Fibroblast of lung (primary cell): ENCODE results near the gene LHFPL4. TPM values are rescaled to one million over a fixed set of nuclear protein-coding genes. Genes with fewer than 3 reads are reported as not detected.

Experiments
- DNase-seq, 2 donors: peaks; one replicate each; pipeline versions ENCODE4 v3.0.0 to v3.0.0-alpha.2; 2010; ENCODE audit warnings: low read depth in 2 of 2
- H2AFZ ChIP-seq: 2 replicates; pipeline ENCODE4 v1.5.1; 2012; ENCODE audit warnings: low read length, control low read depth, inconsistent platforms
- H3K27ac ChIP-seq: 2 replicates; pipeline ENCODE4 v1.5.1; 2011; ENCODE audit warnings: low read length, control low read depth; ENCODE audit not compliant: insufficient read depth
- H3K27me3 ChIP-seq: 2 replicates; pipeline ENCODE4 v1.5.1; 2011; ENCODE audit warnings: mild to moderate bottlenecking, low read length; ENCODE audit not compliant: control insufficient read depth, insufficient read depth
- H3K36me3 ChIP-seq: 2 replicates; pipeline ENCODE4 v1.5.1; 2011; ENCODE audit warnings: low read length; ENCODE audit not compliant: control insufficient read depth, insufficient read depth
- H3K4me1 ChIP-seq: 2 replicates; pipeline ENCODE4 v1.5.1; 2011; ENCODE audit warnings: low read length; ENCODE audit not compliant: control insufficient read depth, insufficient read depth; ENCODE audit errors: extremely low read depth
- H3K4me2 ChIP-seq: 2 replicates; pipeline ENCODE4 v1.5.1; 2011; ENCODE audit warnings: low read length, control low read depth; ENCODE audit not compliant: insufficient read depth; ENCODE audit errors: extremely low read depth
- H3K4me3 ChIP-seq, 4 experiments: fragments of 200-600 bp in 1 of 4; sonication (generic) in 1 of 4; replicated peaks in 1 of 4; 2 replicates each; pipeline ENCODE4 v1.5.1; 2011 to 2016; ENCODE audit warnings: low read length in 4 of 4, low read depth in 3 of 4, mild to moderate bottlenecking in 3 of 4, control low read depth in 2 of 4, inconsistent platforms in 1 of 4, mixed read lengths in 1 of 4; ENCODE audit not compliant: insufficient read depth in 1 of 4; ENCODE audit errors: control extremely low read depth in 1 of 4
- H3K79me2 ChIP-seq: 2 replicates; pipeline ENCODE4 v1.5.1; 2012; ENCODE audit warnings: mild to moderate bottlenecking, low read length, inconsistent platforms; ENCODE audit not compliant: control insufficient read depth, insufficient read depth
- H3K9ac ChIP-seq: 2 replicates; pipeline ENCODE4 v1.5.1; 2011; ENCODE audit warnings: mild to moderate bottlenecking, low read length, control low read depth; ENCODE audit not compliant: insufficient read depth
- H3K9me3 ChIP-seq: 2 replicates; pipeline ENCODE4 v1.5.1; 2012; ENCODE audit warnings: low read depth, low read length; ENCODE audit not compliant: control insufficient read depth, insufficient read depth
- H4K20me1 ChIP-seq: 2 replicates; pipeline ENCODE4 v1.5.1; 2011; ENCODE audit warnings: low read length; ENCODE audit not compliant: control insufficient read depth, insufficient read depth; ENCODE audit errors: extremely low read depth
- EZH2 ChIP-seq: IDR thresholded peaks from 2 replicates; pipeline ENCODE4 v1.5.1; 2012; ENCODE audit warnings: low read length, control low read depth, mild to moderate bottlenecking; ENCODE audit errors: missing control alignments
- polyA plus RNA-seq, 2 donors: library from polyadenylated mRNA; depleted of rRNA in 1 of 2; stranded (reverse) in 1 of 2; unstranded in 1 of 2; fragments of >200 nt; gene quantifications; 2 replicates each; pipeline ENCODE4 v1.2.1, GENCODE V29; 2011 to 2012; ENCODE audit warnings: missing spikeins in 1 of 2
- total RNA-seq: library from RNA; depleted of rRNA; stranded (reverse); fragments of >200 nt; gene quantifications from 2 replicates; pipeline ENCODE4 v1.2.1, GENCODE V29; 2014
- TF ChIP-seq, protein P1 (sequence below), 2 donors: IDR thresholded peaks in 1 of 2; conservative IDR thresholded peaks in 1 of 2; 1 replicate in 1 of 2; 2 replicates in 1 of 2; pipeline ENCODE4 v1.5.1; 2011 to 2012; ENCODE audit warnings: low read length in 2 of 2, control low read depth in 1 of 2, inconsistent platforms in 1 of 2, low read depth in 1 of 2, mild to moderate bottlenecking in 1 of 2

Gene LHFPL4
- total and polyA plus RNA-seq, 2 donors (not counting 1 experiment from before 2014, with no cell fraction given): 0.01 to 0.17 TPM

DNA sequence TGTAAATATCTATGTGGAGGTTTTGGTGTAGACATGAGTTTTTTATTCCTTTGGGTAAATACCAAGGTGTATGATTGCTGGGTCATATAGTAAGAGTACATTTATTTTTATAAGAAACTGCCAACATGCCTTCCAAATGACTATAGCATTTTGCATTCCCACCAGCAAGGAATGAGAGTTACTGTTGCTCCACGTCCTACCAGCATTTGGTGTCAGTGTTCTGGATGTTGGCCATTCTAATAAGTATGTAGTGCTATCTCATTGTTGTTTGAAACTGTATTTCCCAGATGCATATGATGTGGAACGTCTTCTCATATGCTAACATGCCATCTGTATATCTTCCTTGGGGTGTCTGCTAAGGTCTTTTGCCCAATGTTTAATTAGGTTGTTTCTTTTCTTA lies 38.7 kb downstream of the LHFPL4 start:
- no peak for DNase-seq
- H3K27ac ChIP-seq: no peak overlapping the region

DNA sequence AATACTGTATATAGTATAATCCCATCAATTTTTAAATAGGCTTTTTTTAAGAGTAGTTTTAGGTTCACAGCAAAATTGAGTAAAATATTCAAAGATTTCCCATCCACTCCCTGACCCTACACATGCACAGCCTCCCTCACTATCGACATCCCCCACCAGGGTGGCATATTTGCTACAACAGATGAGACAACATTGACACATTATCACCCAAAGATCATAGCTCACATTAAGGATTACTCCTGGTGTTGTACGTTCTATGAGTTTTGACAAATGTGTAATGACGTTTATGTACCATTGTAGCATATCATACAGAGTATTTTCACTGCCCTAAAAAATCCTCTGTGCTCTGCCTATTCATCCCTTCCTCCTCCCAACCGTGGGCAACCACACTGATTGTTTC lies 39.3 kb downstream of the LHFPL4 start:
- no peaks in the 10 kb centered on the region for H3K36me3 ChIP-seq

More for the DNA sequence above, 38.7 kb downstream of the LHFPL4 start:
- no peak overlapping the region for H3K9ac ChIP-seq
- H4K20me1 ChIP-seq: no peaks in the 10 kb centered on the region
- no peak overlapping the region for H2AFZ ChIP-seq
- no peak overlapping the region for H3K4me3 ChIP-seq
- peaks cover 1% of the 10 kb centered on the region for H3K27me3 ChIP-seq
- H3K4me2 ChIP-seq: no peak overlapping the region
- H3K79me2 ChIP-seq: no peaks in the 10 kb centered on the region
- H3K9me3 ChIP-seq: no peaks in the 10 kb centered on the region
- no peaks in the 10 kb centered on the region for H3K36me3 ChIP-seq
- TF ChIP-seq, protein P1, sequence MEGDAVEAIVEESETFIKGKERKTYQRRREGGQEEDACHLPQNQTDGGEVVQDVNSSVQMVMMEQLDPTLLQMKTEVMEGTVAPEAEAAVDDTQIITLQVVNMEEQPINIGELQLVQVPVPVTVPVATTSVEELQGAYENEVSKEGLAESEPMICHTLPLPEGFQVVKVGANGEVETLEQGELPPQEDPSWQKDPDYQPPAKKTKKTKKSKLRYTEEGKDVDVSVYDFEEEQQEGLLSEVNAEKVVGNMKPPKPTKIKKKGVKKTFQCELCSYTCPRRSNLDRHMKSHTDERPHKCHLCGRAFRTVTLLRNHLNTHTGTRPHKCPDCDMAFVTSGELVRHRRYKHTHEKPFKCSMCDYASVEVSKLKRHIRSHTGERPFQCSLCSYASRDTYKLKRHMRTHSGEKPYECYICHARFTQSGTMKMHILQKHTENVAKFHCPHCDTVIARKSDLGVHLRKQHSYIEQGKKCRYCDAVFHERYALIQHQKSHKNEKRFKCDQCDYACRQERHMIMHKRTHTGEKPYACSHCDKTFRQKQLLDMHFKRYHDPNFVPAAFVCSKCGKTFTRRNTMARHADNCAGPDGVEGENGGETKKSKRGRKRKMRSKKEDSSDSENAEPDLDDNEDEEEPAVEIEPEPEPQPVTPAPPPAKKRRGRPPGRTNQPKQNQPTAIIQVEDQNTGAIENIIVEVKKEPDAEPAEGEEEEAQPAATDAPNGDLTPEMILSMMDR (conservative IDR thresholded peaks at IDR 0.05 in 1 of 2, IDR thresholded peaks at IDR 0.05 in 1 of 2; ENCODE audit: low read depth in 1 of 2, low read length in 2 of 2): no peak
- TF ChIP-seq EZH2: no peak
- H3K4me1 ChIP-seq: no peaks in the 10 kb centered on the region

DNA sequence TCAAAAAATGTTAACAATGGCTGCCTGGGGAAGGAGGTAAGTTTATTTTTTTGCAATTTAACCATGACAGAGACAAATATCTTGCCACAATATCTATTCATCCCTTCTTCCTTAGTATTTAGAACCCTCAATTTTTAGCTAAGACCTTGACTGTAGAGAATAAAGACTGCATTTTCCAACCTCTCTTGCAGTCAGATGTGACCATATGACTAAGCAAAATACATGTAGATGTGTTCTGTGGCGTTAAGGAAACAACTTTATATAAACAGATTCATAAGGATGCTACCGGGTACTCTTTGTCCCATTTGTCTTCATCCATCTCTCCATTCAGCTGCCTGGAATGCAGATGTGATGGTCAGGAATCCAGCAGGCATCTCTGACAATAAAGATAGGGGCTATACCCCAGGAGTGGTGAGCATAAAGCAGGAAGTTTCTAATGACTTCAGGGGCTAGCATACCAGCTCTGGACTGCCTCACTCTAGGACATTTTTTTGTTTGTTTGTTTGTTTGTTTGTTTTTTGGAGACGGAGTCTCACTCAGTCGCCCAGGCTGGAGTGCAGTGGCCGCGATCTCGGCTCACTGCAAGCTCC lies 41.1 kb downstream of the LHFPL4 start:
- Histone ChIP-seq H3K4me1 (no peaks in the 10 kb centered on the region), H2AFZ (no peak overlapping the region), H3K36me3 (no peaks in the 10 kb centered on the region), H3K4me2 (no peak overlapping the region), H3K9ac (no peak overlapping the region), H3K79me2 (no peaks in the 10 kb centered on the region), H3K4me3 (no peak overlapping the region), H3K27ac (no peak overlapping the region), H4K20me1 (no peaks in the 10 kb centered on the region), H3K9me3 (no peaks in the 10 kb centered on the region), H3K27me3 (peaks cover 21% of the 10 kb centered on the region)
- DNase-seq: no peak
- TF ChIP-seq EZH2: no peak
- TF ChIP-seq, protein P1 (conservative IDR thresholded peaks at IDR 0.05 in 1 of 2, IDR thresholded peaks at IDR 0.05 in 1 of 2; ENCODE audit: low read depth in 1 of 2, low read length in 2 of 2): no peak

More for the DNA sequence above, 39.3 kb downstream of the LHFPL4 start:
- no peaks in the 10 kb centered on the region for H3K79me2 ChIP-seq
- H4K20me1 ChIP-seq: no peaks in the 10 kb centered on the region
- H3K27ac ChIP-seq: no peak overlapping the region
- no peaks in the 10 kb centered on the region for H3K4me1 ChIP-seq
- H2AFZ ChIP-seq: no peak overlapping the region
- no peak overlapping the region for H3K4me3 ChIP-seq
- no peak overlapping the region for H3K4me2 ChIP-seq
- DNase-seq: no peak
- H3K9me3 ChIP-seq: no peaks in the 10 kb centered on the region
- H3K27me3 ChIP-seq: peaks cover 7% of the 10 kb centered on the region
- no peak overlapping the region for H3K9ac ChIP-seq
- TF ChIP-seq, protein P1 (conservative IDR thresholded peaks at IDR 0.05 in 1 of 2, IDR thresholded peaks at IDR 0.05 in 1 of 2; ENCODE audit: low read depth in 1 of 2, low read length in 2 of 2): no peak
- no peak for TF ChIP-seq EZH2
